HEK293T (cell line): ENCODE data around the gene PAQR6.

ENCODE experiments used
- FOXM1 ChIP-seq: fragments of 450-650 bp; IDR thresholded peaks from 2 replicates; pipeline ENCODE4 v1.6.1; 2017; ENCODE audit warnings: mild to moderate bottlenecking, borderline replicate concordance
- SP1 ChIP-seq: fragments of 450-650 bp; IDR thresholded peaks from 2 replicates; pipeline ENCODE4 v1.6.1; 2017
- SUZ12 ChIP-seq: fragments of 450-650 bp; IDR thresholded peaks from 2 replicates; pipeline ENCODE4 v1.6.1; 2016; ENCODE audit warnings: mild to moderate bottlenecking
- ZNF384 ChIP-seq: fragments of 450-650 bp; IDR thresholded peaks from 2 replicates; pipeline ENCODE4 v1.6.1; 2016

DNA sequence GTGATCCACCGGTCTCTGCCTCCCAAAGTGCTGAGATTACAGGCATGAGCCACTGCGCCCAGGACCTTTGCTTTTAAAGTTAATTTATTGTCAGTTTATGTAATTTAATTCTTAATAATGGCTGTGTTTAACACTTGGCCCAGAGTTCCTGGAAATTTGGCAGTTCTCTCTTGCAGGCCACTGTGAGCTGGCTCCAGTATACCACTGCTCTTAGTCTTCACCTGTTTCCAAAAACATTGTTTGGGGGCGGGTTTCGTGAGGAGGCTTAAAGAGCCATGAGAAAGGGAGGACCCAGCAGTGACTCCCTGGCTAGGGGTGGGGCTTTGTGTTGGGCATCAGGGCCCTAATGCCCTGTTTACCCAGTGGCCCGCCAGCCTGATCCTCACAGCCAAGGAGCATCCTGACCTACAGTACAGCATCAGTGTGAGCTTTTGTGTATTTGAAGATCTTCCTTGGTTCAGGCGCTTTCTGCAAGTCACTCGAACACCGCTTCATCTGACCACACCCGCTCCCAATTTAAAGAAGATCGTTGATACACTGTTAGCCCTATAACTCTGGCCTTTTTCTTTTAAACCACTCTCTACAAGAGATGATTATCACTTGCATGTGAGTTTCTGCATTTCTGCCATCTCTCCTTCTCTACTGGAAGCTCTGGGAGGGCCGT lies 17.9 kb downstream of the PAQR6 start:
- TF ChIP-seq SP1 (no peak), SUZ12 (no peak), FOXM1 (no peak), ZNF384 (no peak)
